GF-D8 (cell line): ENCODE results near the gene OR10K1.
"Not testable (repeated sequence)": the region's sequence is repeated elsewhere in the genome, so short reads cannot be mapped to it uniquely, and the experiment has no call there.

Source experiments
- DNase-seq: peaks from one replicate; lab custom pipeline; 2025; lab: John Stamatoyannopoulos, UW

OR10K1 gene, protein sequence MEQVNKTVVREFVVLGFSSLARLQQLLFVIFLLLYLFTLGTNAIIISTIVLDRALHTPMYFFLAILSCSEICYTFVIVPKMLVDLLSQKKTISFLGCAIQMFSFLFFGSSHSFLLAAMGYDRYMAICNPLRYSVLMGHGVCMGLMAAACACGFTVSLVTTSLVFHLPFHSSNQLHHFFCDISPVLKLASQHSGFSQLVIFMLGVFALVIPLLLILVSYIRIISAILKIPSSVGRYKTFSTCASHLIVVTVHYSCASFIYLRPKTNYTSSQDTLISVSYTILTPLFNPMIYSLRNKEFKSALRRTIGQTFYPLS

DNA sequence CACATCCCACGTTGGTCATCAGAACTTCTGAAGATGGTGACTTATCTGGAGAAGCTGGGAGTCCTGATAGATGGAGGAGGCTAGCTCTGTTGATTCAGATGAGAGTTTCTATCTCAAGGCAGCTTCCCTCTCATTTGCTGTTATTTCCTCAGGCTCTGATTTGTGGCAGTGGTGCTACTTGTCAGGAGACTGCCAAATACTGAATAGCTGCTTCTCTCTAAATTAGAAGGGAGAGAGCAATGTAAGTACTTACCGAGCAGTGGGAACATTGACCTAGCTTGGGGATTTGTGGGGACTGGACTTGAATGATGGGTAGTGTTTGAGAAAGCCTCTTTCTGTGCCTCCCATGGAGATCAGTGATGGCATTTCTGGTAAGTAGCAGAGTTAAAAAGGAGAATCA lies at the start of gene OR10K1:
Gene OR10K1 (plus strand): TSS at position 301 of the 400 bp plus-strand sequence. CDS start 3,728 bp downstream, outside the sequence.
- no peak for DNase-seq

DNA sequence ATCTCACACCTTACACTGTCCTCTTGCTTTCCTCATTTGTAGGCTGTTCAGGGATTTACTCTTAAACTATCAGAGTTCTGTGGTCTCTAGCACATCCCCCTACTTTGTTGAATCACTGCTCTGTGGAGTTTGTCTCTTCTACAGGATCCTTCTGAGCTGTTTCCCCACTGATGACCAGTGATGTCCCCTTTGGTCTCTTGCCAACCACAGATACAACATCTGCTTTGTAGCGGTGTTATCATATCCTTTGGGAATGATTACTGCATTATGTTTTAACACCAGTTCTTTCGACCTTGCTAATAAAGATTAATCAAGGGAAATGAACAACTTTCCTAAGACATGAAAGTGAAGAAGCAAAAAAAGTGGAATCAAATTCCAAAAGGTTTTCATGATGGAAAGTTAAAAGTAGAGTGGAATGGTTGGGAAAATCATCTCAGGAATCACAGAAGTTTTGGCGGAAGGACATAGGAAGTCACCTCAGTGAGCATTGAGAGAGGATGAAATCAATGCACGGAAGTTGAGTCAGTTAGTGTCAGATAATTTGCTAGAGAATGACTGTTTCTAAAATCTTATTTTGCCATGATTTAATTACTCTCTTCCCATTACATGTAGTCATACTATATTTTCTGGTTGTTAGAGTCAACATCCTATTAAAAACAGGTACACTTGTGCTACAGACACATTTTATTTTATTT lies 46.8 kb upstream of the OR10K1 start:
- no peak for DNase-seq

DNA sequence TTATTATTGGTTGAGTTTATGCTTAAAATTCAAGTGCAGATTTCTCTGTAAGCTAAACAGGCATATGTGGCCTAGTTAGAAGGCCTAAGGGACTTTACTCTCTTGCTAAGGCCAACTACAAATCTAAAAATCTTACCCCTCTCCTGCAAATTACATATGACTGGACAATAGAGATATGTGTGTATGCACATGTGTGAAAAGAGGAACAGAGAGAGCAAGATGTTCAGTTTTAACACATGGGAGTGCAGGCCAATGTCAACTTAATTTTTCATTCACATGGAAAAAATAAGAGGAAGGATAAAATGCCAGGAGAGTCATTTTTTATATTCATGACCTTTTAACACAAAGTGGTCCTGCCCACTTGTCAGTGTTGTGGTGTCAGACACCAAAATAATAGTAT lies 44.0 kb upstream of the OR10K1 start:
- no peak for DNase-seq

DNA sequence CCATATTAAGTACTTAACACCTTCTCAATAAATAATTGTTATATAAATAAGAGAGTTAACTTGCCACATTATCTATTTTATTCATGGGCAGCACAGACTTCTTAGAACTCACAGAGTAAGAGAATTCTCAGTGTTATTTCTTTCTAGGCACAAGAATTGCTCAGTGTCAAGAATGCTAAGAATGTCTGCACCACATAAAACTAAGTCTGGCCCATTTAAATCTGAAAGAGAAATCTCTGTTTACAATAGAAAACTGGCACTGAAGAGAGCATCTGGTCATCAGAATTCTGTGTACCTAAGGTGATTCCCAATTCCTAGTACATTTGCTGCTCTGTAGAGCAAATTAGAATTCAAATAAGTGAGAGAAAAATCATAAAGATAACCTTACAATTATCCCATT lies 39.4 kb upstream of the OR10K1 start:
- DNase-seq: no peak

DNA sequence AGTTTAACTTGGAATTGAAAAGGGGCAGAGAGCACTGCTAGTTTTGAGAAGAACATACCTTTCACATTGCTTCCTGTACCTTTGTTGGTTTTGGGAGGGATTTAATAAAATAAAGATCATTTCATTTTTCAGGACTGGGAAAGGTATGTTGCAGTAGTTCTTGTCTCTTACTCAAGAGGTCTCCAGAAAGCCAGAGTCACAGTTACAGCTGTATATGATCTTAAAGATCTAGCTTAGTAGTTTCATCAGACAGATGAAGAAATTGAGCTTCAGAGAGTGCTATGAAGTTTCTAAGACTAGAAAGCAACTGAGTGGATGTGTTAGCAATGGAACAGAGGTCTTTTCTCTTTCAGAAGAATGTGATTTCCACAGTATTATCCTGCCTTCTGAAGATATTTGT lies 36.6 kb upstream of the OR10K1 start:
- DNase-seq: no peak

DNA sequence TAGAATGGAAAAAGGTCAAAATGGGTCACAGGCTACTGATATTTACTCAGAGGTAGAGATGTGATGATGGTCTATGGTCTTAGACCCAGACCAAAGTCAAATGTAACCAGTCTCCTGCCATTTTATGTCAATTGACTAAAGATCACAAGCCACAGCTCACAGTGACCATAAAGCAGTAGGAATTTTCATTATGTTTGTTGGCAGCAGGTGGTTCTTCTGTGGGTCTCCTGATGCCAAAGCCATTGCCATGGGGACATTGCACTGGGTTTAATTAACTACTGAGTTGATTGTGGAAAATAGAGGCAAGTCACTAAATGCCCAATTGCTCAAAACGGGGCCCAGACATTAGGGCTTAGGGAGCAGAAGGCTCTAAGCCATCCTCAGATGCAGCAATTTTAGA lies 35.5 kb upstream of the OR10K1 start, which contains the start of gene OR10K2:
Gene OR10K2 (minus strand): TSS at position 101 of the 400 bp plus-strand sequence. CDS start 5,371 bp downstream, outside the sequence.
- no peak for DNase-seq

DNA sequence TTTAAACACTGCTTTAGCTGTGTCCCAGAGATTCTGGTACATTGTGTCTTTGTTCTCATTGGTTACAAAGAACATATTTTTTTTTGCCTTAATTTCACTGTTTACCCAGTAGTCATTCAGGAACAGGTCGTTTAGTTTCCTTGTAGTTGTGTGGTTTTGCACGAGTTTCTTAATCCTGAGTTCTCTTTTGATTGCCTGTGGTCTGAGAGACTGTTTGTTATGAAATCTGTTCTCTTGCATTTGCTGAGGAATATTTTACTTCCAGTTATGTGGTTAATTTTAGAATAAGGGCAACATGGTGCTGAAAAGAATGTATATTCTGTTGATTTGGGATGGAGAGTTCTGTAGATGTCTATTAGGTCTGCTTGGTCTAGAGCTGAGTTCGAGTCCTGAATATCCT lies 31.5 kb upstream of the OR10K1 start:
- not testable (repeated sequence) for DNase-seq

DNA sequence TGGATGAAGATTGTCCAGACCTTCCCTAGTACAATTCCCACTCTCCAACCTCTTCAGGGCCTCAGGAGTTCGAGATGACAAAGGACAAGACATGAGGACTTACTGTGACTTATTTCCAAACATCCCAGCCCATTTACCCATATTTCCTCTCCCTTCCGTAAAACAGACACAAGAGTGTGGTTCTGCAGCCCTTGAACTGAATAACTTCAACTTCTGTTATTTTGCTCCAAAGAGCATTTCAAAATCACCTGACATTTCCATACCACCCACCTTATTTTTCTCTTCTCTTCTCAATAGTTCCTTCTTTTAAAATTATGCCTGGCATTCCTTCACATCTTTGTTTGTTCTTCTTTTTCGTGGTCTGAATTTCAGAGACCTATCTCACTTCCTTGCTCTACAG lies 26.9 kb upstream of the OR10K1 start:
- no peak for DNase-seq

DNA sequence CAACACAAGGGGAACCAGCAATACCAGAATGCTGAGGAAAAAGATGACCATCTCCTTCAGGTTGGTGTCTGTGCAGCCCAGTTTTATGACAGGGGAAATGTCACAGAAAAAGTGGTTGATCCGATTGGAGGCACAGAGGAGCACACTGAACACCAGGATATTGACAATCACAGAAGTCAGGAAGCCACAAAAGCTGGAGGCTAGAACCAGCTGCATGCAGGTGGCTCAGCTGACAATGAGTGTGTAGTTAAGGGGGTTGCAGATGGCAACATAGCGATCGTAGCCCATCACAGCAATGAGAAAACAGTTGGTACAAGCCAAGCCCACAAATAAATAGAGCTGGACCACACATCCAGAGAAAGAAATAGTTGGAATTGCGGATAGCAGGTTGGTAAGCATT lies 16.3 kb upstream of the OR10K1 start:
- DNase-seq: no peak

DNA sequence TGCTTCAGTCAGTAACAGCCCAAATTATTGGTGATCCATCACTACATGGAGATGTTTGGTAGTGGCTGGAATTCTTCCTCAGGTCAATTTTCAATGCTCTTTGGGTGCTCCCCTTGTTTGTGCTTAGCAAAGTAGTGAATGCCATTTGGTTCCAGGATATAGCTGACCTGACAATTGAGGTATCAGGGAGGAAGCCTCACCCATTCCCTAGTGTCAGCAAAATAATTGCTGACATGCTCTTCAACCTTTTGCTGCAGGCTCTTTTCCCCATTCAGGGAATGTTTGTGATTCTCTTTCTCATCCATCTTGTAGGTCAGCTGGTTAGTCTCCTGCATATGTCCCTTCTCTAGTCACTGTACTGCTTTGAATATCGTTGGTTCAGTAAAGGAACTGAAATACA lies 7.1 kb upstream of the OR10K1 start:
- no peak for DNase-seq

DNA sequence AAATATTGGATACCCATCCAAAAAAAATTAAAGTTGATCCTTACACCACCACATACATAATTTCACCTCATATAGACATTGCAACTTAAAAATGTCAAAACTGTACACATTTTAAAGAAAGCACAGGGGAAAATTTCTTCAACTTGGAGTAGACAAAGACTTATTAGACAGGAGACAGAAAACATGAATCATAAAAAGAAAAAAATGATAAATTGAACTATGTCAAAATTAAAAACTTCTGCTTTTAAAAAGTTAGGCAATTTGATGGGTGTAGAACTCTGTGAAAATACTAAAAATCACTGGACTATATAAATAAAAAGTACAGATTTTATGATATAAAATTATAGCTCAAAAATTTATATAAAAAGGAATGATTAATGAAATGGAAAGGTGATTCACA lies 4.4 kb upstream of the OR10K1 start:
- DNase-seq: no peak

DNA sequence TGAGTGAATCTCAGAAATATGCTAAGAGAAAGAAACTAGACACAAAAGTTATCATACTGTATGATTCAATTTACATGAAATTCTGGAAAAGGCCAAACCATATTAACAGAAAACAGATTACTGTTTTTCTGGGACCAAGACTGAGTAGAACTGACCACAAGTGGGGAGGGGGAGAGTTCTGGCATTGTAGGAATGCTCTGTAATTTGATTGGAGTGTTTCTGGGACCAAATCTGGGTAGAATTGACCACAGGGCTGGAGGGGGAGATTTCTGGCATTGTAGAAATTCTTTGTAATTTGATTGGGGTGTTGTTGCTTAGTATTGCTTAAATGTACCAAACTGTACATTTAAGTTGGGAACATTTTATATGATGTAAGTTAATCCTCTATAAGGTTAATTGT lies 3.4 kb upstream of the OR10K1 start:
- no peak for DNase-seq

DNA sequence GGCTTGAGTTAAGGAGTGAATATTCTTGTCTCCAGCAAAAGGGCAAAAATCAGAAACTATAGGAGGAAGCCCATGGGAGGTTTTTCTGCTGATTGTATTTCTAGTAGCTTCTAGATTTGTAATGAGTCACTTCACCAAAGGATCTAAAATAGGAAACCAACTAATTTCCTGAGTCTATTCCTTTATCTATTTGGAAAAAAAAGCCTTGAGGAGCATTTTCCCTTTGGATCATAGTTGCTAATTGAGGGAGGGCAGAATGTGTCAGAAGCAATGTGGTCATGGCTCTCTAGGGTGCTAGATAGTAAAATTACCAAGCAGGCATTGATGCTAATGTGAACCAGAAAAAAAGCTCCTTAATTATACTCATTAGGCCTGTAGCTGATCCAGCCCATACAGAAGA lies 10.3 kb downstream of the OR10K1 start, which contains the start of gene OR10R2:
Gene OR10R2 (plus strand): TSS at position 301 of the 400 bp plus-strand sequence. CDS start 106 bp downstream, outside the sequence.
- DNase-seq: no peak

DNA sequence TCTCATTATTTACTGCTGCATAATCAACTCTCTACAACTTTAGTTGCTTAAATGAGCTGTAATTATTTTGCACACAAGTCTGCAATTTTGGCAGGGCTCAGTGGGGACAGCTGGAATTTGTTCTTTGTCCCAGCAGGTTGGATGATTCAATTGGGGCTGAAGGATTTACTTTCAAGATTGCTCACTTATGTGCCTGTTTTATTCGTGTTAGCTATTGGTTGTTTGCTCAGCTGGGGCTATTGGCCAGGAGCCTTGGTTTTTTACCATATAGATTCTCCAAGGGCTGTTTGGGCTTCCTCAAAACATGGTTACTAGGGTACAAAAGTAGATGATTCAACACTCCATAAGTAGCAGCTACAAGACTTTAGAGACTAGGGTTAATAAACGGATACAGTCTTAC lies 23.8 kb downstream of the OR10K1 start:
- DNase-seq: no peak

DNA sequence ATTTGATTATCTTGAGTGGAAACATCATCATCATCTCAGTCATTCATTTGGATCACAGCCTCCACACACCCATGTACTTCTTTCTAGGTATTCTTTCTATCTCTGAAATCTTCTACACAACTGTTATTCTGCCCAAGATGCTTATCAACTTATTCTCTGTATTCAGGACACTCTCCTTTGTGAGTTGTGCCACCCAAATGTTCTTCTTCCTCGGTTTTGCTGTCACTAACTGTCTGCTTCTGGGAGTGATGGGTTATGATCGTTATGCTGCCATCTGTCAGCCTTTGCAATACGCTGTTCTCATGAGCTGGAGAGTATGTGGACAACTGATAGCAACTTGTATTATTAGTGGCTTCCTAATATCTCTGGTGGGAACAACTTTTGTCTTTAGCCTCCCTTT lies 29.7 kb downstream of the OR10K1 start:
- no peak for DNase-seq

DNA sequence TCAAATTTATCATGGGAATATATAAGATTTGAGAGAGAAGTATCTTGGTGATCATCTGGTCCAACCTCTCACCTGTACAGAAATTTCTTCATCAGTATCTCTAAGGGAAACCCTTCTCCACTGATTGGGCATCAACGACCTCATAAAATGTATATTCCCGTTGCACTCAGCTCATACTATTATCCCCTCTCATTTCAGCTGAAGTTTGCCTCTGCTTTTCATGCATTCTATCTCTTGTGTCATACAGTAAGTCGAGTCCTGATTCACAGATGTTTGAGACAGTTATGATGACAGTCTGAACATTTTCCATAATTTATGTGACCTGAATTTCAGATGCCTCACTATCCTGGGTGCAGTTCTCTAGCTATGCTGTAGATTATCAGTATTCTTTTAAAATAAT lies 31.4 kb downstream of the OR10K1 start:
- DNase-seq: no peak

DNA sequence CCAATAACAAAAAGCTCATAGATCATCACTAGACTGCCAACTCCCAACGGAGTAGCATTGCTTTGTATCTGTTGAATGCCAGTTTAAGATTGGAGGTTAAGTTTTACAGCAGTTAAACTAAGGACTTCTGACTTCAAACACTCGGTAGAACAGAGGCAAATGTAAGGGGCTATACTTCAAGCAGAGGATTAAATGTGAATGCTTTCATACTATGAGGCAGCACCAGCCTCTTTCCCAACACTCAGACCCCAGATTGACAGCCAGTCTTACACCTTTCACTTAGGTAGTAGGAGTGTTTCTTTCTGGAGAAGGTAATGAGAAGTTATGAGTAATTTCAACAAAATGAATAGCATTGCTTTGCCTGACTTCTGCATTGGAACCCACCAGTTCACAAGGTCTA lies 33.2 kb downstream of the OR10K1 start:
- DNase-seq: no peak

DNA sequence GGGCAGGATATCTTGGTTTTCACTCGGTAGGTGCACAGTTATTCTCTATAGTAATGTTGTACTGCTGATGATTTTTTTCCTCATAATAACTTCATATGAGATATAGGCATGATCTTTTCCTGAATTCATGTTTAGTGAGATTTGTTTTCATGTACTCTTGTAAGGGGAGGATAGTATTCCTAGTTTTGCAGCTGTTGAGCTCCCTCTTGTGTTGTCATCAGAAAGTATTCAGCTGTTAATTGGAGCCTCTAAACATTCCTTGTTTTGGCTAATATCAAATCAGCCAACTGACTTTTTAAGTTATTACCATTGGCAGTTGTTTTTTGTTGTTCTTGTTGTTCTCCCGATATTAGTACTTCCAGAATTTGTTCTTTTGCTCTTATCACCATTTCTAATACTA lies 34.7 kb downstream of the OR10K1 start:
- no peak for DNase-seq

DNA sequence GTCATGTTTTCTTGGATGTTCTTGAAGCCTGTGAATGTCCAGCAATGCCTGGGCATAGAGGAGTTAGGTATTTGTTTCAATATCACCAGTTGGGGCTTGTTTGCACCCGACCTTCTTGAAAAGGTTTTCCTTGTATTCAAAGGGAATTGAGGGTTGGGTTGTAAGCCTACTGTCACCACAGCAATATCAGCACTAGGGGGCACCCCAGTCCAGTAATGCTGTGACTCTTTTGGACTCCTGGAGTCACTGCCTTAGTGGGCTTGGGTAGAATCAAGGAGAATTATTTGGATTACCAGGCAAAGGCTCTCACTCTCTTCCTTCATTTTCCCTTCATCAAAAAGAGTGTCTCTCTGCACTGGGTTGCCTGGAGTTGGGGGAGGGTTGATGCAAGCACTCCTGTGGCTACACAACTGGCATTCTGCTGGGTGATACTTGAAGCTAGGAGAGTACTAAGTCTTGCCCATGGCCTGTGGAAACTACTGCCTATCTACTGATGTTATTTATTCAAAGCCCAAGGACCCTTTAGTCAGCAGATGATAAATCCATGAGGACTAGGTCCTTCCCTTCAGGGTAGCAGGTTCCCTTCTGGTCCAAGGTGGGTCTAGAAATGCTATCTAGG lies 44.8 kb downstream of the OR10K1 start:
- no peak for DNase-seq

DNA sequence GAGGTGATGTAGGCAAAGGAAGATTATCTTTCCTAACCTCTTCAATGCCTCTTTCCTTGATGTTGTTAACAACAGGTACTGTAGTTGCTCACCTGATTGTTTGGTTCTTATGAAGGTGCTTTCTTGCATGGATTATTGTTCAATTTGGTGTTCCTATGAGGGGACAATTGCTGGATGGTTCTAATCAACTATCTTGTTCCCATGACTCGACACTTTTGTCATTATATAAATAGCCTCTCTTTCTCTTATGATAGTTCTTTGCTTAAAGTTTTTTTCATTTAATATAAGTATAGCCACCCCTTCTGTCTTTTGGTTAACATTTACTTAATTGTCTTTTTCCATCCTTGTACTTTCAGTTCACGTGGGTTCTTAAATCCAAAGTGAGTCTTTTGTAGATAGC lies 45.9 kb downstream of the OR10K1 start:
- no peak for DNase-seq

DNA sequence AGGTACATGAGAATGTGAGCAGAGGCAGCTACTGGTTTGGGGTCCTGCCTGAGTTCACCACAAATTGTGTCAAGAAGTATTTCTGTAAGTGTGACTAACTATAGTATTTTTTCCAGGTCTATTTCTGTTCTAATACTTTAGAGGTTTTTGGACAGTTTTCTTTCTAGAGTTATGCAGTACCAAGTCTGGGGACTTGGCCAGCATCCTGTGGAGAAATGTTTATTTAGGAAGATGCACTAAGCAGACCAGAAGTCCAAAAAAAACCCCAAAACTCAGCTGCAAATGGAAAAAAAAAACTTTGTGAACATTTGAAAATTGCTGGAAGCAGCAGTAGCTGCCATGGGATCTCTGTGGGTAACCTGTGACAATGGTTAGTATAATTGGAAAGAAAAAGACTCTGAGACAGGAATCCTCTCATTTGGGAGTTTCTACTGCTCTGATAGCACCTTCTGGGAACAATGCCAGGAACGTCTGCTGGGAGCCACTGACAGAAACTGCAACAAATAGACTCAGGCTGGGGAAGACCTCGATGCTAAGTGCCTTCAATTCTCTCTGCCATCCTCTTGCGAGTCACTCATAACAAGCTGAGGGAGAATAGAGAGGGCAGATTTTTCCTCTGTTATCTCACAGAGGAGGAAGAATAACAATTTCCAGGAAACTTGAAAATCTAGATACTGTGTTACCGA lies 48.0 kb downstream of the OR10K1 start:
- no peak for DNase-seq

DNA sequence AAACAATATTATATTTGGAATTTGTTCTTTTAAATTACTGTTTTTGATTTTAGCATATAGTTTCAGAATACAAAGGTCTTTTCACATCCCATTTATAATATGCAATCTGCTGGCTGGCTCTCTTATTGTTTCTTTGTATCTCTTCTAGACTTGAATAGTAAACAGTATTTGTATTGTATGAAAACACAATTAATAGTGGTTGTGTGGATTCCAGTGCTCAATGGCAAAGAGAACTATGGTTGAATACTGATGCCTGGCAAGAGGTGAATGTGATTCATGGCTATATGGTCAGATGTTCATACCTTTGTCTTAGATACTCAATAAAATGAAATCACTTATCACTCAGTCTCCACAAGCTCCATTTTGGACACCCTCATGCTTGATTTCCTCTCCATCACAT lies 55.3 kb downstream of the OR10K1 start:
- no peak for DNase-seq
